Mammary epithelial cell (primary cell): ENCODE measurements around the gene RBM20.

Experiments
- CTCF ChIP-seq, 2 donors: IDR thresholded peaks in 1 of 2; conservative IDR thresholded peaks in 1 of 2; 2 replicates each; pipeline ENCODE4 v1.5.1; 2011 to 2012; ENCODE audit warnings: inconsistent platforms in 2 of 2, low read length in 2 of 2, mild to moderate bottlenecking in 2 of 2, control low read depth in 1 of 2, low read depth in 1 of 2; ENCODE audit not compliant: insufficient read depth in 1 of 2; ENCODE audit errors: extremely low read depth in 1 of 2
- EZH2 ChIP-seq: IDR thresholded peaks from 2 replicates; pipeline ENCODE4 v1.6.1; 2012; ENCODE audit warnings: low read length, inconsistent platforms, borderline replicate concordance

DNA sequence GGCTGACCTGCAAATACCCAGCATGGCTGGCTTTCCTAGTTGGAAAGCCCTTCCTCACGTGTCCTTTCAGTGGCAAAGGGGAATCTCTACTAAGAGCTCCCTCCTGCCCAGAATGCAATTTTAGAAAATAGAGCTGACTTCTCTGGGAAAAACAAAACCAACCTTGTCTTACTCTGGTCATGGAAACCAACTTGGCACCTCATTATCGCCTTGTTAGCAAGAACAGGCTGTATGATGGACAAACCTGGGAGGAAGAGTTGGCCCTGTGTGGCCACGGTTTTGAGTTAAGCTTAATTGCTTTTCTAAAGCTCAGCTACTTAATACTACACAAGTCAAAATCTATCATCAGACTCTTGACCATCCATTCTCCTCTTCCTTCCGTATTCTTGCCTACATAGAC is 133.5 kb downstream of the RBM20 start:
- TF ChIP-seq EZH2 (no peak), CTCF (conservative IDR thresholded peaks at IDR 0.05 in 1 of 2, IDR thresholded peaks at IDR 0.05 in 1 of 2; ENCODE audit: extremely low read depth in 1 of 2, insufficient read depth in 1 of 2, low read depth in 1 of 2, low read length in 2 of 2) (no peak)
